RWPE2 (cell line): Measurements from ENCODE around the gene TCOF1.

Experiments
- ATAC-seq: fragments of 200-7000 bp; cut with Tn5 transposase; 3 replicates; pipeline ENCODE4 v1.9.1; 2021; ENCODE audit warnings: low read depth
- DNase-seq: peaks from one replicate; pipeline ENCODE4 v3.0.0-alpha.2; 2020; ENCODE audit warnings: low spot score
- H3K27ac ChIP-seq: fragments of 450-650 bp; 2 replicates; pipeline ENCODE4 v1.5.1; 2017; ENCODE audit warnings: mild to moderate bottlenecking; ENCODE audit not compliant: poor library complexity, severe bottlenecking
- H3K27me3 ChIP-seq: fragments of 250-450 bp; sonication (Bioruptor Pico); 2 replicates; pipeline ENCODE4 v1.5.1; 2021; ENCODE audit warnings: mild to moderate bottlenecking, moderate library complexity; ENCODE audit not compliant: insufficient read depth, poor library complexity, severe bottlenecking
- H3K36me3 ChIP-seq: fragments of 250-450 bp; sonication (Bioruptor Pico); 2 replicates; pipeline ENCODE4 v1.5.1; 2020; ENCODE audit warnings: low read depth, mild to moderate bottlenecking, moderate library complexity
- H3K4me1 ChIP-seq: fragments of 250-450 bp; sonication (Bioruptor Pico); 2 replicates; pipeline ENCODE4 v1.5.1; 2021; ENCODE audit warnings: mild to moderate bottlenecking, moderate library complexity; ENCODE audit not compliant: insufficient read depth, poor library complexity, severe bottlenecking
- H3K4me3 ChIP-seq: fragments of 250-450 bp; sonication (Bioruptor Pico); 2 replicates; pipeline ENCODE4 v1.5.1; 2021; ENCODE audit warnings: mild to moderate bottlenecking, moderate library complexity; ENCODE audit not compliant: severe bottlenecking
- H3K9me3 ChIP-seq: fragments of 250-450 bp; sonication (Bioruptor Pico); 2 replicates; pipeline ENCODE4 v1.5.1; 2021; ENCODE audit warnings: mild to moderate bottlenecking, moderate library complexity; ENCODE audit not compliant: severe bottlenecking
- CTCF ChIP-seq: fragments of 450-650 bp; IDR thresholded peaks from one replicate; pipeline ENCODE4 v1.5.1; 2017; ENCODE audit warnings: mild to moderate bottlenecking, moderate library complexity; ENCODE audit not compliant: poor library complexity, severe bottlenecking

The TCOF1 gene

DNA sequence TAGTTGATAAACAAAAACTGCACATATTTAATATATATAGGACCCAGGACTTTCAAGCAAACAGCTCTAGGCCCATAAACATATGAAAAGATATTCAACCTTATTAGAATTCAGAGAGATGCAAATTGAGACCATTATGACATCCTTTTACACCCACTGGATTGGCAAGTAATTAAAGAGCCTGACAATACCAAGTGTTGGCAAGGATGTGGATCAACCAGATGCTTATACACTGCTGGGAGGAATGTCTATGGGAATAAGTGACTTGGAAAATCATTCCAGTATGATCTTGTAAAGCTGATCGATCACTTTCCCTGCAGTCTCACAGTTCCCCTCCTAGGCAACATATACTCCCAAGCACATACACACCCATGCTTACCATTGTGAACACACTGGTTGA lies 15.5 kb upstream of the TCOF1 start:
- no peak overlapping the region for H3K27ac ChIP-seq
- no peaks in the 10 kb centered on the region for H3K4me1 ChIP-seq
- TF ChIP-seq CTCF: no peak

GRCh38 chr5:150342583-150342982 lies 14.9 kb upstream of the TCOF1 start:
- Histone ChIP-seq H3K9me3 (no peaks in the 10 kb centered on the region), H3K27me3 (no peaks in the 10 kb centered on the region), H3K27ac (no peak overlapping the region), H3K4me3 (no peak overlapping the region), H3K36me3 (no peaks in the 10 kb centered on the region), H3K4me1 (no peaks in the 10 kb centered on the region)
- ATAC-seq (no peak), DNase-seq (no peak)
- TF ChIP-seq CTCF: no peak

More for the DNA sequence above, 15.5 kb upstream of the TCOF1 start:
- no peak for ATAC-seq
- no peaks in the 10 kb centered on the region for H3K9me3 ChIP-seq
- no peaks in the 10 kb centered on the region for H3K27me3 ChIP-seq
- DNase-seq: no peak
- H3K4me3 ChIP-seq: no peak overlapping the region
- H3K36me3 ChIP-seq: no peaks in the 10 kb centered on the region

- no peaks in the 10 kb centered on the region for H3K9me3 ChIP-seq
- no peaks in the 10 kb centered on the region for H3K27me3 ChIP-seq
- DNase-seq (no peak), ATAC-seq (no peak)
- no peak overlapping the region for H3K4me3 ChIP-seq
- H3K27ac ChIP-seq: no peak overlapping the region
- H3K36me3 ChIP-seq: no peaks in the 10 kb centered on the region
- TF ChIP-seq CTCF: no peak
- H3K4me1 ChIP-seq: no peaks in the 10 kb centered on the region
Measured at GRCh38 chr5:150343994-150344631, 13.4 kb upstream of the TCOF1 start.

GRCh38 chr5:150345716-150346115 lies 11.8 kb upstream of the TCOF1 start:
- DNase-seq: no peak

More at GRCh38 chr5:150345716-150346115, 11.8 kb upstream of the TCOF1 start:
- no peaks in the 10 kb centered on the region for H3K4me1 ChIP-seq
- no peak overlapping the region for H3K4me3 ChIP-seq
- no peaks in the 10 kb centered on the region for H3K27me3 ChIP-seq
- TF ChIP-seq CTCF: no peak
- H3K9me3 ChIP-seq: no peaks in the 10 kb centered on the region
- H3K27ac ChIP-seq: no peak overlapping the region
- ATAC-seq: no peak
- no peaks in the 10 kb centered on the region for H3K36me3 ChIP-seq
